HEK293 (cell line): Measurements from ENCODE around the gene SLC38A7.

Experiments used
- ZEB2 ChIP-seq: fragments of 450-650 bp; formaldehyde crosslinking; IDR thresholded peaks from 2 replicates; pipeline ENCODE4 v1.5.1; 2016; ENCODE audit warnings: missing biosample characterization, missing genetic modification characterization
- TF ChIP-seq, protein P1 (sequence below): fragments of 450-650 bp; formaldehyde crosslinking; IDR thresholded peaks from 2 replicates; pipeline ENCODE4 v1.5.1; 2016; ENCODE audit warnings: missing biosample characterization, missing genetic modification characterization

DNA sequence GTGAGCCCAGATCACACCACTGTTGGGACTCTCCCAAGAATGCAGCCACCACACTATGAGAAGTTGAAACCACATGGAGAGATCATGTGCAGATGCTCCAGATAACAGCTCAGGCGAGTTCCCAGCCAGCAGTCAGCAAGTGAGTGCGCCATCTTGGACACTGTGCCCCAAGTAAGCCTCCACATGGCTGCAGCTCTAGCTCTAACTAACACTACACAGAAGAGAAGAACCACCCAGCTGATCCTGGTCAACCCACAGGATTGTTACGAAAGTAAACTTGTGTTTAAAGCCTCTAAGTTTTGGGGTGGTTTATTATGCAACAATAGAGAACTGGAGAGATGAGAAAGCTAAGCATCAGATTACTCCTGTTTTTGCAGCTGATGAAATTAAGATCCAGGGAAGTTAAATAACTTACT, 25.8 kb downstream of the SLC38A7 start:
- TF ChIP-seq, protein P1, sequence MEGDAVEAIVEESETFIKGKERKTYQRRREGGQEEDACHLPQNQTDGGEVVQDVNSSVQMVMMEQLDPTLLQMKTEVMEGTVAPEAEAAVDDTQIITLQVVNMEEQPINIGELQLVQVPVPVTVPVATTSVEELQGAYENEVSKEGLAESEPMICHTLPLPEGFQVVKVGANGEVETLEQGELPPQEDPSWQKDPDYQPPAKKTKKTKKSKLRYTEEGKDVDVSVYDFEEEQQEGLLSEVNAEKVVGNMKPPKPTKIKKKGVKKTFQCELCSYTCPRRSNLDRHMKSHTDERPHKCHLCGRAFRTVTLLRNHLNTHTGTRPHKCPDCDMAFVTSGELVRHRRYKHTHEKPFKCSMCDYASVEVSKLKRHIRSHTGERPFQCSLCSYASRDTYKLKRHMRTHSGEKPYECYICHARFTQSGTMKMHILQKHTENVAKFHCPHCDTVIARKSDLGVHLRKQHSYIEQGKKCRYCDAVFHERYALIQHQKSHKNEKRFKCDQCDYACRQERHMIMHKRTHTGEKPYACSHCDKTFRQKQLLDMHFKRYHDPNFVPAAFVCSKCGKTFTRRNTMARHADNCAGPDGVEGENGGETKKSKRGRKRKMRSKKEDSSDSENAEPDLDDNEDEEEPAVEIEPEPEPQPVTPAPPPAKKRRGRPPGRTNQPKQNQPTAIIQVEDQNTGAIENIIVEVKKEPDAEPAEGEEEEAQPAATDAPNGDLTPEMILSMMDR (tag by site-specific recombination) = no peak
- no peak for TF ChIP-seq ZEB2 (tag by site-specific recombination)
